HEK293 (cell line): ENCODE data around the gene PDE3A.

Experiments
- AEBP2 ChIP-seq: fragments of 450-650 bp; formaldehyde crosslinking; IDR thresholded peaks from 2 replicates; pipeline ENCODE4 v1.5.1; 2016; ENCODE audit warnings: missing biosample characterization, missing genetic modification characterization, borderline replicate concordance
- CTCF ChIP-seq: fragments of 450-650 bp; formaldehyde crosslinking; IDR thresholded peaks from 2 replicates; pipeline ENCODE4 v1.5.1; 2016; ENCODE audit warnings: missing biosample characterization, missing genetic modification characterization
- KLF9 ChIP-seq: fragments of 450-650 bp; formaldehyde crosslinking; IDR thresholded peaks from 2 replicates; pipeline ENCODE4 v1.5.1; 2016; ENCODE audit warnings: missing biosample characterization, missing genetic modification characterization, low read depth
- YY1 ChIP-seq: fragments of 450-650 bp; formaldehyde crosslinking; IDR thresholded peaks from 2 replicates; pipeline ENCODE4 v1.5.1; 2018; ENCODE audit warnings: missing biosample characterization, missing genetic modification characterization
- ZBTB7A ChIP-seq: fragments of 450-650 bp; formaldehyde crosslinking; IDR thresholded peaks from 2 replicates; pipeline ENCODE4 v1.5.1; 2016; ENCODE audit warnings: low read depth, missing biosample characterization, missing genetic modification characterization
- ZNF133 ChIP-seq: fragments of 450-650 bp; formaldehyde crosslinking; IDR thresholded peaks from 2 replicates; pipeline ENCODE4 v1.5.1; 2016; ENCODE audit warnings: missing biosample characterization, missing genetic modification characterization
- ZNF140 ChIP-seq: fragments of 450-650 bp; formaldehyde crosslinking; IDR thresholded peaks from 2 replicates; pipeline ENCODE4 v1.5.1; 2016; ENCODE audit warnings: missing biosample characterization, missing genetic modification characterization
- ZNF175 ChIP-seq: fragments of 450-650 bp; formaldehyde crosslinking; IDR thresholded peaks from 2 replicates; pipeline ENCODE4 v1.5.1; 2016; ENCODE audit warnings: missing biosample characterization, missing genetic modification characterization
- ZNF184 ChIP-seq: fragments of 450-650 bp; IDR thresholded peaks from 2 replicates; pipeline ENCODE4 v1.5.1; 2018; ENCODE audit warnings: missing biosample characterization, mild to moderate bottlenecking, missing genetic modification characterization
- ZNF585B ChIP-seq: fragments of 450-650 bp; formaldehyde crosslinking; IDR thresholded peaks from 2 replicates; pipeline ENCODE4 v1.5.1; 2016; ENCODE audit warnings: missing biosample characterization, missing genetic modification characterization
- ZNF639 ChIP-seq: fragments of 450-650 bp; formaldehyde crosslinking; IDR thresholded peaks from 2 replicates; pipeline ENCODE4 v1.5.1; 2016; ENCODE audit warnings: missing biosample characterization, missing genetic modification characterization
- ZNF677 ChIP-seq: fragments of 450-650 bp; IDR thresholded peaks from 2 replicates; pipeline ENCODE4 v1.5.0; 2018; ENCODE audit warnings: missing biosample characterization, mild to moderate bottlenecking, missing genetic modification characterization, moderate library complexity
- ZNF768 ChIP-seq: fragments of 450-650 bp; formaldehyde crosslinking; IDR thresholded peaks from 2 replicates; pipeline ENCODE4 v1.5.1; 2018; ENCODE audit warnings: missing biosample characterization, mild to moderate bottlenecking, missing genetic modification characterization
- ZNF837 ChIP-seq: fragments of 450-650 bp; formaldehyde crosslinking; IDR thresholded peaks from 2 replicates; pipeline ENCODE4 v1.5.1; 2016; ENCODE audit warnings: missing biosample characterization, missing genetic modification characterization

- TF ChIP-seq ZNF768 (tag by site-specific recombination): no peak
- TF ChIP-seq ZBTB7A (tag by site-specific recombination): no peak
- no peak for TF ChIP-seq ZNF585B
- no peak for TF ChIP-seq ZNF175 (tag by site-specific recombination)
- no peak for TF ChIP-seq CTCF
- no peak for TF ChIP-seq KLF9 (tag by site-specific recombination)
- TF ChIP-seq ZNF677: no peak
- no peak for TF ChIP-seq ZNF184 (tag by site-specific recombination)
- no peak for TF ChIP-seq AEBP2 (tag by site-specific recombination)
- no peak for TF ChIP-seq ZNF140 (tag by site-specific recombination)
- no peak for TF ChIP-seq ZNF837
- TF ChIP-seq YY1 (tag by site-specific recombination): no peak
- no peak for TF ChIP-seq ZNF639 (tag by site-specific recombination)
- TF ChIP-seq ZNF133 (tag by site-specific recombination): no peak
Observed at GRCh38 chr12:20493934-20494333, 125.6 kb downstream of the PDE3A start.
